Keratinocyte (primary cell): ENCODE measurements around the gene KCNQ1OT1. TPM values are rescaled to one million over a fixed set of nuclear protein-coding genes. Genes with fewer than 3 reads are reported as not detected.

Experiments used
- DNase-seq: peaks from one replicate; pipeline ENCODE4 v3.0.0-alpha.2; 2011; ENCODE audit warnings: low read depth, missing footprints, low spot score
- FAIRE-seq: peaks from 2 replicates; lab custom pipeline; 2011; peaks lifted over from hg19 to GRCh38; lab: Jason Lieb, UNC
- H2AFZ ChIP-seq: 2 replicates; pipeline ENCODE4 v1.6.0; 2012; ENCODE audit warnings: low read length, control low read depth, inconsistent platforms; ENCODE audit not compliant: control insufficient read depth
- H3K27ac ChIP-seq: 2 replicates; pipeline ENCODE4 v1.5.1; 2011; ENCODE audit warnings: low read length; ENCODE audit not compliant: control insufficient read depth, insufficient read depth
- H3K27me3 ChIP-seq: 3 replicates; pipeline ENCODE4 v1.6.0; 2011; ENCODE audit warnings: low read length; ENCODE audit not compliant: control insufficient read depth, insufficient read depth; ENCODE audit errors: extremely low read depth
- H3K36me3 ChIP-seq, 2 experiments: 2 replicates in 1 of 2; 3 replicates in 1 of 2; pipeline ENCODE4 v1.5.1; 2011; ENCODE audit warnings: low read length in 2 of 2, mild to moderate bottlenecking in 1 of 2; ENCODE audit not compliant: control insufficient read depth in 2 of 2, insufficient read depth in 2 of 2; ENCODE audit errors: extremely low read depth in 1 of 2
- H3K4me1 ChIP-seq: 3 replicates; pipeline ENCODE4 v1.5.1; 2011; ENCODE audit warnings: low read length; ENCODE audit not compliant: control insufficient read depth, insufficient read depth; ENCODE audit errors: extremely low read depth
- H3K4me2 ChIP-seq: 3 replicates; pipeline ENCODE4 v1.6.0; 2011; ENCODE audit warnings: low read depth, low read length; ENCODE audit not compliant: control insufficient read depth, insufficient read depth; ENCODE audit errors: extremely low read depth
- H3K4me3 ChIP-seq, 3 experiments: fragments of 200-600 bp in 1 of 3; sonication (generic) in 1 of 3; 2 replicates in 2 of 3; 3 replicates in 1 of 3; pipeline ENCODE4 v1.5.1; 2011 to 2016; ENCODE audit warnings: low read length in 3 of 3, mild to moderate bottlenecking in 3 of 3, control low read depth in 2 of 3, inconsistent platforms in 1 of 3, low read depth in 1 of 3, mixed read lengths in 1 of 3, mixed run types in 1 of 3, moderate library complexity in 1 of 3; ENCODE audit not compliant: control insufficient read depth in 2 of 3, insufficient read depth in 2 of 3; ENCODE audit errors: extremely low read depth in 1 of 3
- H3K79me2 ChIP-seq: 2 replicates; pipeline ENCODE4 v1.6.0; 2012; ENCODE audit warnings: low read length; ENCODE audit not compliant: control insufficient read depth, insufficient read depth
- H3K9ac ChIP-seq: 3 replicates; pipeline ENCODE4 v1.6.0; 2011; ENCODE audit warnings: low read length; ENCODE audit not compliant: control insufficient read depth, insufficient read depth; ENCODE audit errors: extremely low read depth
- H3K9me1 ChIP-seq: 3 replicates; pipeline ENCODE4 v1.6.0; 2011; ENCODE audit warnings: low read length; ENCODE audit not compliant: control insufficient read depth, insufficient read depth; ENCODE audit errors: extremely low read depth
- H3K9me3 ChIP-seq: 2 replicates; pipeline ENCODE4 v1.5.1; 2012; ENCODE audit warnings: low read depth, low read length; ENCODE audit not compliant: control insufficient read depth
- H4K20me1 ChIP-seq: 3 replicates; pipeline ENCODE4 v1.6.0; 2011; ENCODE audit warnings: low read length; ENCODE audit not compliant: control insufficient read depth, insufficient read depth; ENCODE audit errors: extremely low read depth
- CTCF ChIP-seq, 3 experiments: IDR thresholded peaks in 1 of 3; conservative IDR thresholded peaks in 1 of 3; optimal IDR thresholded peaks in 1 of 3; 2 replicates in 2 of 3; 3 replicates in 1 of 3; pipeline versions ENCODE3 to v1.5.1; 2011; ENCODE audit warnings: low read length in 3 of 3, mild to moderate bottlenecking in 3 of 3, moderate library complexity in 2 of 3, control low read depth in 1 of 3, inconsistent platforms in 1 of 3; ENCODE audit not compliant: insufficient read depth in 2 of 3; ENCODE audit errors: extremely low read depth in 1 of 3
- EZH2 ChIP-seq: IDR thresholded peaks from one replicate; pipeline ENCODE4 v1.6.1; 2012; ENCODE audit warnings: inconsistent platforms, mild to moderate bottlenecking, low read length, moderate library complexity
- dilution Hi-C: fragments of 300-500 bp; cut with MboI; formaldehyde crosslinking; loops from one replicate; pipeline ENCODE4 v1.7.0; 2020; ENCODE audit warnings: low sequenced_read_pairs; ENCODE audit not compliant: extremely low pct_ligation_motif_present
- polyA plus RNA-seq, 5 experiments: library from polyadenylated mRNA; depleted of rRNA in 3 of 5; stranded (reverse) in 3 of 5; stranded (forward) in 1 of 5; unstranded in 1 of 5; fragments of >200 nt; gene quantifications; 1 replicate in 1 of 5; 2 replicates in 3 of 5; 3 replicates in 1 of 5; pipeline versions ENCODE4 v1.2.1 to v1.2.3, GENCODE V29; 2011 to 2012; ENCODE audit warnings: missing spikeins in 2 of 5, low read depth in 1 of 5, low replicate concordance in 1 of 5

The KCNQ1OT1 gene
- polyA plus RNA-seq, 1 donor (not counting 4 experiments of a cell fraction or from before 2014, with no cell fraction given): 0.07 TPM

GRCh38 chr11:2581931-2582350 is 117.9 kb downstream of the KCNQ1OT1 start:
- no peaks in the 10 kb centered on the region for H3K27me3 ChIP-seq
- no peaks in the 10 kb centered on the region for H3K9me3 ChIP-seq
- dilution Hi-C loops: no loop called here
- H3K27ac ChIP-seq: no peak overlapping the region
- H3K79me2 ChIP-seq: no peaks in the 10 kb centered on the region
- FAIRE-seq (no peak), DNase-seq (no peak)
- TF ChIP-seq EZH2 (no peak), CTCF (optimal IDR thresholded peaks at IDR 0.05 in 1 of 3, IDR thresholded peaks at IDR 0.05 in 1 of 3, conservative IDR thresholded peaks at IDR 0.05 in 1 of 3; ENCODE audit: extremely low read depth in 1 of 3, insufficient read depth in 2 of 3, low read length in 3 of 3) (no peak)
- H3K4me2 ChIP-seq: no peak overlapping the region
- no peaks in the 10 kb centered on the region for H3K36me3 ChIP-seq
- no peak overlapping the region for H3K4me3 ChIP-seq
- no peaks in the 10 kb centered on the region for H3K9me1 ChIP-seq
- H2AFZ ChIP-seq: no peak overlapping the region
- H3K9ac ChIP-seq: no peak overlapping the region
- no peaks in the 10 kb centered on the region for H3K4me1 ChIP-seq
- no peaks in the 10 kb centered on the region for H4K20me1 ChIP-seq

GRCh38 chr11:2581151-2581930 is 118.5 kb downstream of the KCNQ1OT1 start:
- FAIRE-seq (no peak), DNase-seq (no peak)
- Histone ChIP-seq H3K9me1 (no peaks in the 10 kb centered on the region), H3K79me2 (no peaks in the 10 kb centered on the region), H3K36me3 (no peaks in the 10 kb centered on the region), H3K4me1 (no peaks in the 10 kb centered on the region), H3K27ac (no peak overlapping the region), H2AFZ (no peak overlapping the region), H3K9ac (no peak overlapping the region), H3K4me3 (no peak overlapping the region), H3K27me3 (no peaks in the 10 kb centered on the region), H4K20me1 (no peaks in the 10 kb centered on the region), H3K4me2 (no peak overlapping the region), H3K9me3 (no peaks in the 10 kb centered on the region)
- dilution Hi-C loops: no loop called here
- TF ChIP-seq EZH2: no peak
- no peak for TF ChIP-seq CTCF (optimal IDR thresholded peaks at IDR 0.05 in 1 of 3, IDR thresholded peaks at IDR 0.05 in 1 of 3, conservative IDR thresholded peaks at IDR 0.05 in 1 of 3; ENCODE audit: extremely low read depth in 1 of 3, insufficient read depth in 2 of 3, low read length in 3 of 3)
